Measurements from ENCODE around the gene ADCY4. TPM values are rescaled to one million over a fixed set of nuclear protein-coding genes. Genes with fewer than 3 reads are reported as not detected.
A peak's percentile ranks its signal among the peaks of the same experiment; 100 is the strongest.

Gene ADCY4
- total and polyA plus RNA-seq, 2 of the 13 experiments (the other 11 are each of a cell fraction or from before 2014, with no cell fraction given), result 0.03 TPM; not detected in 1

DNA sequence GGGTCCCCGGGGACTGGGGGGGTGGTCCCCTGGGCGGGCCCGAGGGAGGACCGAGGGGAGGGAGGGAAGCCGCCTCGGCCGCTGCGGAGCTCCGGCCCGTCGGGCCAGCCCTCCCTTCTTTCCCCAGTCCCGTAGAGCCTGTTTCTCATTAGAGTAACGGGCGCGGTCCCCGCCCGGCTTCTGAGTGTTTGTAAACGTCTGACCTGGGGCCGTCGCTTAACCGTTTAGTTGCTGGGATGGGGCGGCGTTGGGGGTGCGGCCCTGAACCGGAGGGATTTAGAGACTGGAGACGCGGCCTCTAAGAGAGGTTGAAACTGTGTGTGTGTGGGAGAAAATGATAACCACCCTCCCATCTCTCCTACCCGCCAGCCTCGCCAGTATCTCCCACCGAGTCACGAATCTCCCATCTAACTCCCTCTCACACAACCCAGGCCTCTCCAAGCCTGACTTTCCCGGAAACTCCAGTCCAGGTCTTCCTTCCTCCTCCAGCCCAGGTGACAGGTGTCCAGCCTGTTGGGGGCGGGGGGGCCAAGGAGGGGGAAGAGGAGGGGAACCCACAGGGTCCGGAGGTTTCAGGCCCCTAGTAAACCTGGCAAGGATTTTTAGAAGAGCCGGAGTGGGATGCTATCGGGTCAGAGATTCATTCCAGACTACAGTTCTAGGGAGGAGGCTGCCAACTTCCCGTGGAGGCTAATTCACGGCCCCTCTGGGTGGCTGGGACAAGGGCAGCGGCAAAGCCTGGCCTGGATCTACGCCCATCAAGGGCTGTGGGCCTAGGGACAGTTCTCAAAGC lies 32.0 kb upstream of the ADCY4 start (continued):
- TF ChIP-seq ZNF383 (CRISPR knock-in tag; IDR thresholded peaks at IDR 0.05; ENCODE audit: borderline replicate concordance), result 0 out of 2 replicates have a peak, but pooled peaks have one; percentile 91
- TF ChIP-seq POGZ (CRISPR knock-in tag; IDR thresholded peaks at IDR 0.05), result peak; percentile 51; the same call in 1 of the 2 replicates
- peak; percentile 34; the same call in 1 of the 2 replicates for TF ChIP-seq ZNF337 (CRISPR knock-in tag; IDR thresholded peaks at IDR 0.05; ENCODE audit: borderline replicate concordance, low read depth)
- TF ChIP-seq ISL2 (CRISPR knock-in tag; IDR thresholded peaks at IDR 0.05), result 0 out of 2 replicates have a peak, but pooled peaks have one; percentile 28
- TF ChIP-seq, protein P1, sequence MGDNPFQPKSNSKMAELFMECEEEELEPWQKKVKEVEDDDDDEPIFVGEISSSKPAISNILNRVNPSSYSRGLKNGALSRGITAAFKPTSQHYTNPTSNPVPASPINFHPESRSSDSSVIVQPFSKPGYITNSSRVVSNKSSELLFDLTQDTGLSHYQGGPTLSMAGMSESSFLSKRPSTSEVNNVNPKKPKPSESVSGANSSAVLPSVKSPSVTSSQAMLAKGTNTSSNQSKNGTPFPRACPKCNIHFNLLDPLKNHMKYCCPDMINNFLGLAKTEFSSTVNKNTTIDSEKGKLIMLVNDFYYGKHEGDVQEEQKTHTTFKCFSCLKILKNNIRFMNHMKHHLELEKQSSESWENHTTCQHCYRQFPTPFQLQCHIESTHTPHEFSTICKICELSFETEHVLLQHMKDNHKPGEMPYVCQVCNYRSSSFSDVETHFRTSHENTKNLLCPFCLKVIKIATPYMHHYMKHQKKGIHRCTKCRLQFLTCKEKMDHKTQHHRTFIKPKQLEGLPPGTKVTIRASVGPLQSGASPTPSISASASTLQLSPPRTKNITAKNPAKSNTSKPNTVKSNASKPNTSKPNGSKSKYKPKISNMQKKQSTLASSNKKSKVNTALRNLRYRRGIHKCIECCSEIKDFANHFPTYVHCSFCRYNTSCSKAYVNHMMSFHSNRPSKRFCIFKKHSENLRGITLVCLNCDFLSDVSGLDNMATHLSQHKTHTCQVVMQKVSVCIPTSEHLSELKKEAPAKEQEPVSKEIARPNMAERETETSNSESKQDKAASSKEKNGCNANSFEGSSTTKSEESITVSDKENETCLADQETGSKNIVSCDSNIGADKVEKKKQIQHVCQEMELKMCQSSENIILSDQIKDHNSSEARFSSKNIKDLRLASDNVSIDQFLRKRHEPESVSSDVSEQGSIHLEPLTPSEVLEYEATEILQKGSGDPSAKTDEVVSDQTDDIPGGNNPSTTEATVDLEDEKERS (CRISPR knock-in tag; IDR thresholded peaks at IDR 0.05), result 0 out of 2 replicates have a peak, but pooled peaks have one; percentile 78
- TF ChIP-seq MEIS2 (CRISPR knock-in tag; IDR thresholded peaks at IDR 0.05), result 0 out of 2 replicates have a peak, but pooled peaks have one; percentile 18
- no peak for TF ChIP-seq SRF (IDR thresholded peaks at IDR 0.05; ENCODE audit: low read depth, low read length)
- no peak for TF ChIP-seq REL (CRISPR knock-in tag; conservative IDR thresholded peaks at IDR 0.05)
- no peak for TF ChIP-seq ERF (CRISPR knock-in tag; IDR thresholded peaks at IDR 0.05)
- peak; percentile 54 for TF ChIP-seq PITX1 (CRISPR knock-in tag; IDR thresholded peaks at IDR 0.05)
- 0 out of 2 replicates have a peak, but pooled peaks have one; percentile 67 for TF ChIP-seq ZNF543 (CRISPR knock-in tag; IDR thresholded peaks at IDR 0.05)
- TF ChIP-seq ELF1 (CRISPR knock-in tag; IDR thresholded peaks at IDR 0.05), result peak; percentile 33
- TF ChIP-seq MATR3 (CRISPR knock-in tag; IDR thresholded peaks at IDR 0.05), result no peak
- TF ChIP-seq MYC (CRISPR knock-in tag; IDR thresholded peaks at IDR 0.05; ENCODE audit: borderline replicate concordance), result peak; percentile 62; the same call in 1 of the 2 replicates
- TF ChIP-seq, protein P2, sequence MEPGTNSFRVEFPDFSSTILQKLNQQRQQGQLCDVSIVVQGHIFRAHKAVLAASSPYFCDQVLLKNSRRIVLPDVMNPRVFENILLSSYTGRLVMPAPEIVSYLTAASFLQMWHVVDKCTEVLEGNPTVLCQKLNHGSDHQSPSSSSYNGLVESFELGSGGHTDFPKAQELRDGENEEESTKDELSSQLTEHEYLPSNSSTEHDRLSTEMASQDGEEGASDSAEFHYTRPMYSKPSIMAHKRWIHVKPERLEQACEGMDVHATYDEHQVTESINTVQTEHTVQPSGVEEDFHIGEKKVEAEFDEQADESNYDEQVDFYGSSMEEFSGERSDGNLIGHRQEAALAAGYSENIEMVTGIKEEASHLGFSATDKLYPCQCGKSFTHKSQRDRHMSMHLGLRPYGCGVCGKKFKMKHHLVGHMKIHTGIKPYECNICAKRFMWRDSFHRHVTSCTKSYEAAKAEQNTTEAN (CRISPR knock-in tag; conservative IDR thresholded peaks at IDR 0.05), result no peak
- TF ChIP-seq RXRA (CRISPR knock-in tag; IDR thresholded peaks at IDR 0.05), result peak; percentile 40; the same call in 1 of the 2 replicates
- TF ChIP-seq MTA3 (CRISPR knock-in tag; IDR thresholded peaks at IDR 0.05), result no peak
- TF ChIP-seq TBX2 (CRISPR knock-in tag; IDR thresholded peaks at IDR 0.05; ENCODE audit: borderline replicate concordance), result peak; percentile 59
- 0 out of 2 replicates have a peak, but pooled peaks have one; percentile 3 for TF ChIP-seq STAG1 (CRISPR knock-in tag; IDR thresholded peaks at IDR 0.05)
- TF ChIP-seq ATF7 (IDR thresholded peaks at IDR 0.05), result no peak
- peak; percentile 47; the same call in 1 of the 2 replicates for TF ChIP-seq ATF7 (CRISPR knock-in tag; IDR thresholded peaks at IDR 0.05)
- no peak for TF ChIP-seq RCOR2 (CRISPR knock-in tag; IDR thresholded peaks at IDR 0.05)
- no peak for TF ChIP-seq SSRP1 (CRISPR knock-in tag; IDR thresholded peaks at IDR 0.05)
- TF ChIP-seq NFKBIZ (CRISPR knock-in tag; IDR thresholded peaks at IDR 0.05), result 0 out of 2 replicates have a peak, but pooled peaks have one; percentile 27
- TF ChIP-seq ZNF225 (CRISPR knock-in tag; IDR thresholded peaks at IDR 0.05), result peak; percentile 79; the same call in 1 of the 2 replicates
- 0 out of 2 replicates have a peak, but pooled peaks have one; percentile 51 for TF ChIP-seq ZNF451 (CRISPR knock-in tag; IDR thresholded peaks at IDR 0.05)
- 0 out of 2 replicates have a peak, but pooled peaks have one; percentile 8 for TF ChIP-seq RNF2 (conservative IDR thresholded peaks at IDR 0.05; ENCODE audit: low read depth)
- peak; percentile 22; the same call in 1 of the 2 replicates for TF ChIP-seq KMT2A (CRISPR knock-in tag; IDR thresholded peaks at IDR 0.05)
- TF ChIP-seq TGIF2 (CRISPR knock-in tag; IDR thresholded peaks at IDR 0.05), result peak; percentile 31; the same call in 1 of the 2 replicates

Data from HepG2 (cell line).